ENCODE results near the gene KCNK15. TPM values are rescaled to one million over a fixed set of nuclear protein-coding genes. Genes with fewer than 3 reads are reported as not detected.

KCNK15 gene
- total and polyA plus RNA-seq, 10 of the 15 experiments (the other 5 are each of a cell fraction or from before 2014, with no cell fraction given), result not detected

DNA sequence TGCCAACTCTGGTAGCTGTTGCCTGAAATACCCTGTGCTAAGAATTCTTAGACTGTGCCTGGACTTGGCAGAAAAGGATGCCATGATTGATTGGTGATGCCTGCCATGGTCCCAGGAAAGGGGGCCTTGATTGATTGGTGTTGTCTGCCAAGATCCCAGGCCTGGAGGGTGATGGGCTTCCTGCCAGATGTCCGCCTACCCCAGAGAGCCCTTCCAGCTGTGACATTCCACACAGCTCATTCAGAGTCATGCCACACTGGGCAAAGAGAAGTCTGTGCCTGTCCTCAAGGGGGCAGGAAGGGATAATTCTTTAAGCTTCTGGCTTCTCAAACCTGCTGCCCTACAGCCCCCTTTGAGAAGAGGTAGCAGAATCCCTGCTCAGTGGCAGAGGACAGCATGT is 40.1 kb downstream of the KCNK15 start (continued):
- TF ChIP-seq EZH2 (IDR thresholded peaks at IDR 0.05; ENCODE audit: borderline replicate concordance, control insufficient read depth, low read depth, low read length) (no peak), ESRRA (IDR thresholded peaks at IDR 0.05; ENCODE audit: low read length) (no peak), SMARCA5 (IDR thresholded peaks at IDR 0.05) (no peak), PAX5 (IDR thresholded peaks at IDR 0.05; ENCODE audit: borderline replicate concordance, low read depth, low read length) (no peak), SIX5 (IDR thresholded peaks at IDR 0.05; ENCODE audit: low read depth, low read length, severe bottlenecking) (no peak), CBFB (IDR thresholded peaks at IDR 0.05; ENCODE audit: low read depth) (no peak), MYC (IDR thresholded peaks at IDR 0.05; ENCODE audit: insufficient read depth, insufficient read length, insufficient replicate concordance, low read length, severe bottlenecking) (no peak)

DNA sequence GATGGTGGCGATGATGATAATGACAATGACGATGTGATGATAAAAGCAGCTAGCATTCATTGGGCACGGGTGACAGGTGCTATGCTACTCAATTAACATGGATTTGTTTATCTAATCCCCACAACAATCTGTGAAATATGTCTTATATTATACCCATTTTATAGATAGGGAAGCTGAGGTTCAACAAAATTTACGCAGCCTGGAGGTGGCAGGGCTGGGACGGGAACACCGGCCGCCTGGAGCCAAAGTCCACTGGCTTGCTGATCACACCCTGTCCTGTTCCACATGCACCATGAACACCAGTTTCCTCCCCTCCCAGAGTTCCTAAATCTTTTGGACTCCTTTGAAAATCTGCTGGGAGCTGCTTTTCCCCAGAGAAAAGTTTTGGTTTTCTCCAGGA is 41.6 kb downstream of the KCNK15 start:
- Histone ChIP-seq H2AFZ (ENCODE audit: control insufficient read depth, low read depth, low read length) (no peak overlapping the region), H3K79me2 (ENCODE audit: control insufficient read depth, insufficient read depth, low read length) (no peaks in the 10 kb centered on the region), H3K4me1 (ENCODE audit: control insufficient read depth, insufficient read depth, low read length) (no peaks in the 10 kb centered on the region), H3K4me2 (ENCODE audit: control insufficient read depth, insufficient read depth) (no peak overlapping the region), H3K9me3 (replicated peaks; ENCODE audit: control insufficient read depth, insufficient read depth, low read length) (no peaks in the 10 kb centered on the region), H3K36me3 (ENCODE audit: control insufficient read depth in 2 of 2, insufficient read depth in 2 of 2, low read length in 1 of 2) (no peaks in the 10 kb centered on the region), H3K9ac (ENCODE audit: control insufficient read depth, insufficient read depth, low read length) (no peak overlapping the region), H3K4me3 (no peak overlapping the region), H3K27ac (ENCODE audit: control insufficient read depth, insufficient read depth) (no peak overlapping the region), H3K27me3 (replicated peaks in 1 of 2; ENCODE audit: control insufficient read depth in 2 of 2, insufficient read depth in 2 of 2, low read length in 1 of 2) (no peaks in the 10 kb centered on the region; a peak in 2 of 4 replicates), H4K20me1 (ENCODE audit: control insufficient read depth, insufficient read depth) (no peaks in the 10 kb centered on the region)
- WGBS (ENCODE audit: insufficient coverage, insufficient replicate concordance, low lambda C conversion rate, missing lambda C conversion rate), result 56% methylated on average over 7 of the region's 7 CpGs
- ChIA-PET RAD21 (ENCODE audit: unreplicated experiment) (no interaction called here), POLR2A (no interaction called here), CTCF (no interaction called here), SMC1A (ENCODE audit: uncharacterized antibody, unreplicated experiment) (no interaction called here)
- TF ChIP-seq BCL11A (IDR thresholded peaks at IDR 0.05; ENCODE audit: low read depth, low read length) (no peak), POLR2AphosphoS2 (IDR thresholded peaks at IDR 0.05; ENCODE audit: low read depth, low read length) (no peak), MEF2B (IDR thresholded peaks at IDR 0.05; ENCODE audit: partially characterized antibody, poor library complexity, severe bottlenecking) (no peak), RAD21 (IDR thresholded peaks at IDR 0.05; ENCODE audit: insufficient read depth, low read depth, low read length) (no peak), HDAC2 (IDR thresholded peaks at IDR 0.05) (no peak), IRF4 (IDR thresholded peaks at IDR 0.05; ENCODE audit: low read depth, low read length) (no peak), NR2C1 (IDR thresholded peaks at IDR 0.05) (no peak)
- TF ChIP-seq, protein P1, sequence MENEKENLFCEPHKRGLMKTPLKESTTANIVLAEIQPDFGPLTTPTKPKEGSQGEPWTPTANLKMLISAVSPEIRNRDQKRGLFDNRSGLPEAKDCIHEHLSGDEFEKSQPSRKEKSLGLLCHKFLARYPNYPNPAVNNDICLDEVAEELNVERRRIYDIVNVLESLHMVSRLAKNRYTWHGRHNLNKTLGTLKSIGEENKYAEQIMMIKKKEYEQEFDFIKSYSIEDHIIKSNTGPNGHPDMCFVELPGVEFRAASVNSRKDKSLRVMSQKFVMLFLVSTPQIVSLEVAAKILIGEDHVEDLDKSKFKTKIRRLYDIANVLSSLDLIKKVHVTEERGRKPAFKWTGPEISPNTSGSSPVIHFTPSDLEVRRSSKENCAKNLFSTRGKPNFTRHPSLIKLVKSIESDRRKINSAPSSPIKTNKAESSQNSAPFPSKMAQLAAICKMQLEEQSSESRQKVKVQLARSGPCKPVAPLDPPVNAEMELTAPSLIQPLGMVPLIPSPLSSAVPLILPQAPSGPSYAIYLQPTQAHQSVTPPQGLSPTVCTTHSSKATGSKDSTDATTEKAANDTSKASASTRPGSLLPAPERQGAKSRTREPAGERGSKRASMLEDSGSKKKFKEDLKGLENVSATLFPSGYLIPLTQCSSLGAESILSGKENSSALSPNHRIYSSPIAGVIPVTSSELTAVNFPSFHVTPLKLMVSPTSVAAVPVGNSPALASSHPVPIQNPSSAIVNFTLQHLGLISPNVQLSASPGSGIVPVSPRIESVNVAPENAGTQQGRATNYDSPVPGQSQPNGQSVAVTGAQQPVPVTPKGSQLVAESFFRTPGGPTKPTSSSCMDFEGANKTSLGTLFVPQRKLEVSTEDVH (IDR thresholded peaks at IDR 0.05; ENCODE audit: low read depth, partially characterized antibody), result no peak
- TF ChIP-seq, protein P2, sequence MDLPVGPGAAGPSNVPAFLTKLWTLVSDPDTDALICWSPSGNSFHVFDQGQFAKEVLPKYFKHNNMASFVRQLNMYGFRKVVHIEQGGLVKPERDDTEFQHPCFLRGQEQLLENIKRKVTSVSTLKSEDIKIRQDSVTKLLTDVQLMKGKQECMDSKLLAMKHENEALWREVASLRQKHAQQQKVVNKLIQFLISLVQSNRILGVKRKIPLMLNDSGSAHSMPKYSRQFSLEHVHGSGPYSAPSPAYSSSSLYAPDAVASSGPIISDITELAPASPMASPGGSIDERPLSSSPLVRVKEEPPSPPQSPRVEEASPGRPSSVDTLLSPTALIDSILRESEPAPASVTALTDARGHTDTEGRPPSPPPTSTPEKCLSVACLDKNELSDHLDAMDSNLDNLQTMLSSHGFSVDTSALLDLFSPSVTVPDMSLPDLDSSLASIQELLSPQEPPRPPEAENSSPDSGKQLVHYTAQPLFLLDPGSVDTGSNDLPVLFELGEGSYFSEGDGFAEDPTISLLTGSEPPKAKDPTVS (IDR thresholded peaks at IDR 0.05; ENCODE audit: low read depth, low read length), result no peak
- no peak for DNase-seq (ENCODE audit: low read depth, low spot score)
- in situ Hi-C loops (cut with MboI) (no loop called here), intact Hi-C loops (cut with micrococcal nuclease; ENCODE audit: unreplicated experiment) (no loop called here)
- no TSS peak for BruUV-seq (replicated peaks)
- no peak for ATAC-seq
- FAIRE-seq, result no peak
